COLO668 (cell line): ENCODE data around the gene RAPSN.

ENCODE experiments used
- DNase-seq: peaks from one replicate; lab custom pipeline; 2025; ENCODE audit not compliant: unreplicated experiment; lab: John Stamatoyannopoulos, UW

The RAPSN gene

DNA sequence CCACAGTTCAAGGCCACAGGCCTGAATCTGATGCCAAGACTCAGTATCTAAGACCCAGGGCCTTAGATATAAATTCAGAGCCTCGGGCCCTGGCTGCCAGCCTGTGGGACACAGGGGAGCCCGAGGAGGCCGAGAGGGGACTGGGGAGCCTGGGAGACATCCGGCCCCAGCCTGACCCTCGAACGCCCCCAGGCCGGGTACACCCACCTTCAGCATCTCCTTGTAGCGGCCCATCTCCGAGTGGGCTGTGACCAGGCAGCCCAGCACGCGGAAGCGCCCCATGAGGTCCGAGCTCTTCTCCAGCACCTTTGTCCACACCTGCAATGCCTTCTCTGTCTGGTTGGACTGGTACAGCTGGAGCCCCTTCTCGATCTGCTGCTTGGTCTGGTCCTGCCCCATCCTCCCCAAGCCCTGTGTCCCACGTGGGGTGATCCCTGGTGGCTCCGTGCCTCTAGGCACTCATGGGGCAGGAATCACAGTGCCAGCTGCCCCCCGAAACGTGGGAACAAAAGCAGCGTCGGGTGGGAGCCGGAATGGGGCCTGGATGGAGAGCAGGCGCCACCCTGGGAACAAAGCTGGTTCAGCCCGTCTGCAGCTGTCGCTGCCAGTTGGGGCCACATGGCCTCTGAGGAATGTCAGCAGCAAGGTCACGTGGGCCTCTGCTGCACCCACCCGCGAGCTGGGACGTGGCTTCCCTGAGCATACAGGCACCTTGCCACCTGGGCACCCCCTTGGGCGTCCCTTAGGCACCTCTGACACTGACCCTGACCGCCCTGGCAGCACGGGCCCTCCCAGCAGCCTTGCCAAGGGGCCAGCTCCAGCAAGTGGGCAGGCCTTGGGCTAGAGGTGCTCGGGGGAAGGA, at the start of gene RAPSN:
Gene RAPSN, minus strand, starts transcription at position 571 of the 862 bp plus-strand sequence. Its CDS starts 172 bp downstream, at position 399.
- DNase-seq, result no peak

DNA sequence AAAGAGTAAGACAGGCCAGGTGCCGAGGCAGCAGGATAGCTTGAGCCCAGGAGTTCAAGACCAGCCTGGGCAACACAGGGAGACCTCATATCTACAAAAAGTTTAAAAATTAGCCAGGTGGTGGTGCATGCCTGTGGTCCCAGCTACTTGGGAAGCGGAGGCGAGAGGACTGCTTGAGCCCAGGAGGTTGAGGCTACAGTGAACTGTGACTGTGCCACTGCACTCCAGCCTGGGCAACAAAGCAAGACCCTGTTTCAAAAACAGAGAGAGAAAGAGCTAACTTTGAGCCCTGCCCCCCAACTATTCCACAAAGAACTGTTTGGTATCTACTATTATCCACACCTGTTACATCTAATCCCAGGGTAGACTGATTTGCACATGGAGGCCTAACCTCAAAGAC, 49.2 kb upstream of the RAPSN start:
- DNase-seq, result no peak

GRCh38 chr11:47496808-47497207, 47.9 kb upstream of the RAPSN start:
- no peak for DNase-seq

- DNase-seq, result no peak
Measured at GRCh38 chr11:47495856-47496217, 46.9 kb upstream of the RAPSN start.

DNA sequence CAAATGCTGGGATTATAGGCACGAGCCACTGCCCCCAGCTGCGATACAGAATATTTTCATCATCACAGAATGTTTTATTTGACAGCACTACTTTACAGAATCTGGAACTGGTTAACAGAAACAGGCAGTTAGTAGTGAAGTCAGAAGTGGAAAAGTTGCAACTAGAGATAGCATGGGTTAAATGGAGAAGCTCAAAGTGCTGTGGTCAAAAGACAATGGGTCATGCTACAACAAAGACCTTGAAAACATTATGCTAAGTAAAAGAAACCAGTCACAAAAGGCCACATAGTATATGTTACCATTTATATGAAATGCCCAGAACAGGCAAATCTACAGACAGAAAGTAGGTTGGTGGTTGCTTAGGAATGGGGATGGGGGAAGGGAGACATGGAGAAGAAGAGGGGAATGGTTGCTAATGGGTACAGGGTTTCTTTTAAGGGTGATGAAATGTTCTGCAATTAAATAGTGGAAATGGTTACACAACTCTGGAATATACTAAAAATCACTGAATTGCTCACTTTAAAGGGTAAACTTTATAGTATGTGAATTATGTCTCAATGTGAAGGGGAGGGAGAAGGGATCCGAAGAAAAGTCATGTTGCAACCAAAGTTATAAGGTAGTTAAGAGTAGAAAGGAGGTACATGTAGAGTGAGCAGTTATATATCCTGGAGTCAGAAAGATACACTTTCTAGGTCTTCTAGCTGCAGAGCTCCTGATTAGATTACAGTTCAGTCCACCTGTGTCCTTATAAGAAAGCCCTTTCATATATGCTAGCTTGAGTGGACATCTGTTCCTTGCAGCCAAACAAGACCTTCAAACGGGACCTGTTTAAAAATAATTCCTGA, 46.3 kb upstream of the RAPSN start:
- DNase-seq, result no peak

- DNase-seq, result no peak
Measured at GRCh38 chr11:47489395-47489755, 40.4 kb upstream of the RAPSN start.

DNA sequence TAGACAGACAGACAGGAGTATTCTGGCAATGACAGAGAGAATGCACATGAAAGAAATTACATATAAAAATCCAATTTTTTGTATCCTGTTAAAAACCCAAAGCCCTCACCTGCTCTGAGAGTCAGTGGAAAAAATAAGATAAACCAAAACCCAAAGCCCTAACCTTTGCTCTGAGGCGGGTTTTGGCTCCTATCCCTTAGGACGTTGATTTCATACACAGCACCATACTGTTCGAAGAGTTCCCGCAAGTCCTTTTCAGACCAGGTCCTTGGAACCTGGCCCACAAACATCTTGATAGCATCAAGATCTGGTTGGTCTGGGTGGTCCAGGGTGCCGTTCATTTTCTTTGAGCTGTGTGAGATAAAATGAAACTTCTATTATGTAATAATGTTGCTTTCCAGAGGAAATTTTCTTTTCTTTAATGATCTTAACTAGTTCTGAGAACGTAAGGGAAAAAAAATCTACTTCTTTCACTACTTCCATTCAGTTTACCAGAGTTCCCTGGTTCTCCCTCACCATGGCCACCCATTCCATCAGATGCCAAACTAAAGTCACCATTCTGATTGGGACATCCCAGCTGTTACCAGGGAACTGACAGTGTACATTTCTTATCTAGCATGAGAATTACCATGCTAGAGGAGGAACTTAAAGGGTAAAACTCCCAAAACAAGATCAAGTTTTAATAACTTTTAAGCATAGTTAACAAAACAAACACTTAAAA, 39.9 kb upstream of the RAPSN start:
- no peak for DNase-seq

DNA sequence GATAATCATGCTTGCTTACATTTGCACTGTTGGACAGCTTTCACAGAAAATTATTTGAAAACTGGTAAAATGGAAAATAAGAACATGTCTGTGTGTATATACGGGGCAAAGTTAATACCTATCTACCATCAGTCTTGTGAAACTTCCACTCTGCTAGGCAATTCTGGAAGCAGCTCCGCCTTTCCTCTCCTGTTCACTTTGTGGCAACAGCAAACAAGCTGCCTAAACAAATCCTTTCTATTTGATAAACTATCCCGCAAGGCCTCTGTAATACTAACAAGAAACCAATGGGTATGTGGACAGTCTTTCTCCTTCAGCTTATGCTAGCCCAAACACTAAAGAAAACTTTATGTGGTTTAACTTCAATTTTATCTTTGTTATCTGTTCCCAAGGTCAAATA, 39.2 kb upstream of the RAPSN start:
- DNase-seq, result no peak

- no peak for DNase-seq
Measured at GRCh38 chr11:47487421-47487820, 38.5 kb upstream of the RAPSN start.

DNA sequence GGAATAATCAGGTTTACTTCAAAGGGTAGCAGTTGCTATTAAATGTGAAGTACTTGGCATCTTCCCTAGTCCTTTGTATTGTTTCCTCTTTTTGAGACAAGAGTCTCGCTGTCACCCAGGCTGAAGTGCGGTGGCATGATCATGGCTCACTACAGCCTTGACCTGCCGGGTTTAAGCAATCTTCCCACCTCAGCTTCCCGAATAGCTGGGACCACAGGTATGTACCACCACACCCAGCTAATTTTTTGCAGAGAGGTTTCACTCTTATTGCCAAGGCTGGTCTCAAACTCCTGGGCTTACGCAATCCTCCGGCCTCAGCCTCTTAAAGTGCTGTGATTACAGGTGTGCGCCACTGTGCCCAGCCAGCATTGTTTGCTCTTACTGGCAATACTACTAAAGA, 36.2 kb upstream of the RAPSN start:
- DNase-seq, result no peak

DNA sequence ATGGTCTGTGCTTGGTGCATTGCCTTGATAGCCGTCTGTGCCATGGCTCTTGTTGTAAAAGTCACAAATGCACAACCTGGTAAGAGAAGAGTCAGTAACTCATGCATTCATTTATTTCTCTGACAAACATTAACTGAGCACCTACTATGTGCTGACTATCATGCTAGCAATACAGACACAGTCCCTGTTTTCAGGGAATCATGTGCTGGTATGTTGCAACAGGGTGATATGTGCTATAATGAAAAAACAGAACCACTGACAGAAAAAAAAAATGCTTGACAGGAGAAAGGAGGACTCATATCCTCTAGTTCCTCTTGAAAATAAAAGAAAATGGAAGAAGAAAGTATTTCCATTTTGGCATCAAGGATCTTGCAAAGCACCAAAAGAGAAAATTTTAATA, 34.5 kb upstream of the RAPSN start:
- no peak for DNase-seq

GRCh38 chr11:47480762-47481161, 31.8 kb upstream of the RAPSN start:
- DNase-seq, result no peak

DNA sequence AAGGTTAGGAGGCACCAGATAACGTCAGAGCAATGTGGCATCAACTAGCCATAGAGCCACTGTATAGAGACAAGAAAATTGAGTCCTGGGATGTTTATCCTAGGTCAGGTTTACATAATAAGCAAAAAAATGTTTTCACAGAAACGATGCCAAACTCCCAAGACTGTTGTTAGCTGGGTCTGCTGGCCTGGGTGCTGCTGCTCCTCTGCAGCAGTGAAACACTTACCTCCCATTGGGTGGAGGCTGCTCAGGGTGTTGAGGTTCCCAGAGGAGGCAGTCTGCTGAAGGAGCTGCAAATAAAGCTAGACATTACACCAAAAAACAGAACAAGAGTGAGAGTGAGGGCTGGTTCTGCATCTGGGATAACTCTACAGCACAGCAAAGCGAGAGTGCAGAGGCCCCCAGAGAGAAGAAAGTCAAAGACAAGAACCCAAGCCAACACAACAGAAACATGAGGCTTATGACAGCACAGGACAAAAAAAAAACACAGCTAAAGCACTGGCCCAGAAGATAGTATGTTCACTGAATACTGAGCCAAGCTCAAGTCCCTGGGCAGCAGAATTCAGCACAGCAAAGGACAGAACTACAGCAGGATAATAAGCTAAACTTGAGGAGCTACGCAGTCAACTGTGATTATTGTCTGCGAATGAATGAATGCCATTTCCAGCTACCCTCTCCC, 29.9 kb upstream of the RAPSN start:
- no peak for DNase-seq

DNA sequence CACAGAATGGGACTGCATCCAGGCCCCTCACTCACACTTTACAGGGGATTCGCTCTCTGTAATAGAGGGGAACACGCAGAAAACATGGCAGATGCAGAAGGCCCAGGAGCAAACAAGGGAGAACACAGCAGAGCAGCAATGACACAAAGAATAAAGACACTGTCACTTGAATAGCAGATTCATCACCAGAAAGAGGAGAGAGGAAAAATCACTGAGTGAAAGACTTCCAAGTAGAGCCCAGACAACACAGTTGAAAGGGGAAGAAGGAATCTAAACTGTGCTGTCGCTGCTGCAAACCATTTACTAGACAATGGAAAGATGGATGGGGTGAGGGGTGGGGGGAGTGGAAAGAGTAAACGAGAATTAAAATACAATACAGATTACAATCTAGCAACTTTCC, 28.8 kb upstream of the RAPSN start:
- DNase-seq, result no peak

DNA sequence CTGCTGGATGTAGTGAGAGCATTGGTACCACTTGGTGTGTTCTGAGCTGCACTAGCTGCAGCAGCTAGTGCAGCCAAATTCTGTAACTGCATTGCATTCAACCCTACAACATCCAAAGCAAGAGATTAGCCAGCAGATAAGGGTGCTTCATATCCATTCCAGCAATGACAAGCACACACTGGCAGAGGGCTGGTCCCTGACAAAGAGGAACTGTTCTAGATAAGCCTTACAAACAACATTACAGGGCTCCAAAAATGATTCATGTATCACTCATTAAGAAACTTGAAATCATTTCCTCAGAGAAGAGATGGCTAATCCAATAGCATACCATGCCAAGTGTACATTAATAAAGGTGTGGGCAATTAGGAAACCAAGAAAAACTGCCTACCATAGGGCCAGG, 28.4 kb upstream of the RAPSN start:
- no peak for DNase-seq

DNA sequence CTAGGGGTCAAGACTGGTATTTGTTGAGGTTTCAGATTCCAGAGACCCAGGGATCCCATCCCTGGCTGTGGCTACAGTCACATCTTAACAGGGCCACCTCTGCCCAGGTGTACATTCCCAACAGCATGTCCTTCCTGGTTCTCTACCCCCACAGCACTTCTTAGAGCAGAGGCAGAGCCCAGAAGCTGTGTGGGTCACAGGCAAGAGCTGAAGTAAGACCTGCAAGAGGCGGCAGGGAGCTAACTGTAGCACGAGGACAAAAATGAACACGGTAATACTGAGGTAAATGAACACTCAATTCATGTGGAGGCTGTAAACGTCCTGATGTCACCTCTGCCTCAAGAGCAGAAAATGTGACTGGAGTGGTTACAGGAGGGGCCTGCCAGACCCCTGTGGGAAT, 21.7 kb upstream of the RAPSN start:
- DNase-seq, result no peak

- no peak for DNase-seq
Measured at GRCh38 chr11:47469361-47470179, 20.6 kb upstream of the RAPSN start.

GRCh38 chr11:47468598-47469214, 19.8 kb upstream of the RAPSN start:
- DNase-seq, result no peak

DNA sequence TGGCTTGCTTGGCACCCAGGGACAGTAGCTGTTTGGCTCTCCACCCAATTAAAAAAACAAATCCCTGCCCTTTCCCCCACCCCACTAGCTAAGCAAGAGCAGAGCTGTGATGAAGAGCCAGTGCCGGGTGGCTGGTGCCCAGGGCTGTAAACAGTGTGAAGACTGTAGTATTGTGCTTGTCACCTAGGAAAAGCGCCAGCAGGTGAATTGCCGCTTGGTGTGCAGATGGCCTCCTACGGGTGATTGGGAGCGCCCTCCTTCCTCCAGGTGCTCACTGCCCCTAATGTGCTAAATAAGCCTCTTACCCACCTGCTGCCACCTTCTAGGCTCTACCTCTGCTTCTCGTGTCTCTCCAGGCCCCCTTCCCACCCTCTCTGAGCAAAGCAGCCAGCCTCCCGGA, 18.4 kb upstream of the RAPSN start:
- DNase-seq, result peak; percentile 79
